Retinal pigment epithelial cell (primary cell): Measurements from ENCODE around the gene YY1AP1.
A peak's percentile ranks its signal among the peaks of the same experiment; 100 is the strongest.
"Not testable (repeated sequence)": the region's sequence is repeated elsewhere in the genome, so short reads cannot be mapped to it uniquely, and the experiment has no call there.

Experiments
- DNase-seq: peaks from one replicate; pipeline ENCODE4 v3.0.0-alpha.2; 2010; ENCODE audit warnings: low read depth
- H3K4me3 ChIP-seq: 2 replicates; pipeline ENCODE4 v1.5.1; 2011; ENCODE audit warnings: mild to moderate bottlenecking, low read length, control low read depth, moderate library complexity
- TF ChIP-seq, protein P1 (sequence below): conservative IDR thresholded peaks from 2 replicates; pipeline ENCODE4 v1.5.1; 2011; ENCODE audit warnings: low read depth, low read length, control low read depth, inconsistent platforms

The YY1AP1 gene

DNA sequence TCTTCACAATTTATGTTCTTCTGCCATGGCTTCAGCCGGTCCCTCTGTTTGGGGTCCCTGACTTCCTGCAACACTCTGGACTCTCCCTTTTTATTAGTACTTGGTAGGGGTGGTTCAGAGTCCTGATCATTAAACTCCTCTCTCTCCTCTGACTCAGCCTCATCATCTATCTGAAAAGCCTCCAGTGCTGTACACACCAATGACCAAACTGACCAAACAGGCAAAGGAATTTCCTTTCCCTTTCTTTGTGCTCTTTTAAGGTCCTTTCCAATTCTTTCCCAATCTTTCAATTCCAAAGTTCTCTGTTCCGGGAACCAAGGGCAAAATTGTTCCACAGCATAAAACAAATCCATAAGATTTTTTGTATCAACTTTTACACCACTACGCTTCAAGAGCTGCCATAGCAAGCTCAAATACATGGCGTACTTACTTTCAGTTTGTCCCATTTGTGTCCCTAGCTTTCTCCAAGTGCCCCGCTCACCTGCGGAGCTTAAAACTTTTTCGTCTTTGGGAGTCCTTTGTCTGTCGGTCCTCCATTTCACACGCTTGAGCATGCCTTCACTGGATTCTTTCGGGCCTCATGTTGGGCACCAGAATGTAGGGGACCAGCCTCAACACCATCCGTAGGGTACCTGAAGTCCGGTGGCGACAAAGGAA is 9.9 kb upstream of the YY1AP1 start:
- H3K4me3 ChIP-seq: no peak overlapping the region
- DNase-seq: no peak
- TF ChIP-seq, protein P1, sequence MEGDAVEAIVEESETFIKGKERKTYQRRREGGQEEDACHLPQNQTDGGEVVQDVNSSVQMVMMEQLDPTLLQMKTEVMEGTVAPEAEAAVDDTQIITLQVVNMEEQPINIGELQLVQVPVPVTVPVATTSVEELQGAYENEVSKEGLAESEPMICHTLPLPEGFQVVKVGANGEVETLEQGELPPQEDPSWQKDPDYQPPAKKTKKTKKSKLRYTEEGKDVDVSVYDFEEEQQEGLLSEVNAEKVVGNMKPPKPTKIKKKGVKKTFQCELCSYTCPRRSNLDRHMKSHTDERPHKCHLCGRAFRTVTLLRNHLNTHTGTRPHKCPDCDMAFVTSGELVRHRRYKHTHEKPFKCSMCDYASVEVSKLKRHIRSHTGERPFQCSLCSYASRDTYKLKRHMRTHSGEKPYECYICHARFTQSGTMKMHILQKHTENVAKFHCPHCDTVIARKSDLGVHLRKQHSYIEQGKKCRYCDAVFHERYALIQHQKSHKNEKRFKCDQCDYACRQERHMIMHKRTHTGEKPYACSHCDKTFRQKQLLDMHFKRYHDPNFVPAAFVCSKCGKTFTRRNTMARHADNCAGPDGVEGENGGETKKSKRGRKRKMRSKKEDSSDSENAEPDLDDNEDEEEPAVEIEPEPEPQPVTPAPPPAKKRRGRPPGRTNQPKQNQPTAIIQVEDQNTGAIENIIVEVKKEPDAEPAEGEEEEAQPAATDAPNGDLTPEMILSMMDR: no peak

- H3K4me3 ChIP-seq, DNase-seq: not testable (repeated sequence)
Observed at GRCh38 chr1:155697616-155698015, 9.0 kb upstream of the YY1AP1 start.

GRCh38 chr1:155697046-155697445 is 8.5 kb upstream of the YY1AP1 start:
- H3K4me3 ChIP-seq: no peak overlapping the region
- DNase-seq: no peak
- TF ChIP-seq, protein P1: no peak

DNA sequence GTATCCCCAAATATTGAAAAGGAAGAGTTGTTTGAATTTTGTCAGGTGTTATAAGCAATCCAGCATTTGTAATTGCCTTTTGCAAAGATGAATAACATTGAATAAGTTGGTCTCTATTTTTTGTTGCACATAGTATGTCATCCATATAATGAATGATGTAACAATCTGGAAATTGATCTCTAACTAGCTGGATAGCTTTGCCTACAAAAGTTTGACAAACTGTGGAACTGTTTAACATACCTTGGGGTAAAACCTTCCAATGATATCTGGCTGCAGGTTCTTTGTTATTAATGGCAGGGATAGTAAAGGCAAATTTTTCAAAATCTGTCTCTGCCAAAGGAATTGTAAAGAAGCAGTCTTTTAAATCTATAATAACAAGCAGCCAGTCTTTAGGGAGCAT is 8.0 kb upstream of the YY1AP1 start:
- TF ChIP-seq, protein P1: no peak
- H3K4me3 ChIP-seq: no peak overlapping the region
- no peak for DNase-seq

GRCh38 chr1:155695608-155696007 is 7.0 kb upstream of the YY1AP1 start:
- TF ChIP-seq, protein P1: no peak
- no peak overlapping the region for H3K4me3 ChIP-seq
- no peak for DNase-seq

DNA sequence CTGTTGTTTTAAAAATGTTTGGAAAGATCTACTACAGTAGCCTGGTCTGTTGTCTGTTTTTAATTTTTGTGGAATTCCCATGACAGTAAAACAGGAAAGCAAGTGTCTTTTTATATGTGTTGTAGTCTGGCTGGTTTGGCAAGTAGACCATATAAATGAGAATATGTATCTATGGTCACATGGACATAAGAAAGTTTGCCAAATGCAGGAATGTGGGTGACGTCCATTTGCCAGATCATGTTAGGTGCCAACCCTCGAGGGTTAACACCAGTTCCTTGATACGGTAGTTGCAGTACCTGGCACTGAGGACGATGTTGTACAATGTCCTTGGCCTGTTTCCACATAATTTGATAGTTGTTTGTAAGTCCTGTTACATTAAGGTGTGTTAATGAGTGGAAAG is 6.5 kb upstream of the YY1AP1 start:
- TF ChIP-seq, protein P1: no peak
- peak; percentile 50 for DNase-seq
- no peak overlapping the region for H3K4me3 ChIP-seq

- TF ChIP-seq, protein P1: no peak
- no peak overlapping the region for H3K4me3 ChIP-seq
Observed at GRCh38 chr1:155694167-155694566, 5.6 kb upstream of the YY1AP1 start.

More at GRCh38 chr1:155694167-155694566, 5.6 kb upstream of the YY1AP1 start:
- DNase-seq: no peak
